22Rv1 (cell line): ENCODE measurements around the gene ZNG1F.
"Not testable (repeated sequence)": the region's sequence is repeated elsewhere in the genome, so short reads cannot be mapped to it uniquely, and the experiment has no call there.

Source experiments
- H3K27ac ChIP-seq: fragments of 450-650 bp; 2 replicates; pipeline ENCODE4 v1.5.1; 2017

ZNG1F gene

DNA sequence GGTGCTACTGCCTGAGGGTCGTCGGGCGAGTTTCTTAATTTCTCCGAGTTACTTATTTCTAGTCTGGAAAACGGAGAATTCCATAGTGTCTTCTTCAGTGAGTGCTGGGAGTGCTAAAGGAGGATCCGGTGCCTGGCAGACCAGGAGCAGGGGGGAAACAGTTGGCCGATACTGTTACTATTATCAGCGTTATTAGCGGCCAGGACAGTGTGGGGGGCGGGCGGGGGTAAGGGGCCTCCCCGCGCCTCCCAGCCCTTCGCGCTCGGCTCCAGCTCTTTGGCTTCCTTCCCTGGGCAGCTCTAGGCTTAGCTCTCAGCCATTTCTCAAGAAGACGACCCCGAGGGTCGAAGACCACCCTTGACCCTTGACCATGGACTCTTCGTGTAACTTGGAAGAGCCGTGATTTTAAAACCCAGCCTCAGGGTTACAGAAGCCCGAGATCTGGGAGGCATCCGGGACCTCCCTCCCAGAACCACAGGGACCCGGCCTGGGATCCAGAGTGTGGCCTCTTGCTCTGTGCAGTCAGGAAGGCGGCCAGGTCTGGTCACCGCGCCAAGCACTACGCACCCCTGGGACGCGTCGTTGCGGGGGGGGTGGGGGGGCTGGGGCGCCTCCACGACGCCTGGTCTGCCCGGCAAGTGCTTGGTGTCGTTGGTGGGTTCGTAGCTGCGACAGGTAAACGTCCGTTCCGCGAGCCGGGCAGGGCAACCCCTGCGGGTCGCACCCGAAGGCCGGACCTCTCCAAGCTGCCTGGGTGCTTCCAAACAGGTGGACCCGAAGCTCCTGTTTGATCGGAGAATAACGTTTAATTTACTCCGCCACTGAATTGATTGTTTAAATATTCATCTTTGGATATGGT, 64.6 kb downstream of the ZNG1F start:
- not testable (repeated sequence) for H3K27ac ChIP-seq

DNA sequence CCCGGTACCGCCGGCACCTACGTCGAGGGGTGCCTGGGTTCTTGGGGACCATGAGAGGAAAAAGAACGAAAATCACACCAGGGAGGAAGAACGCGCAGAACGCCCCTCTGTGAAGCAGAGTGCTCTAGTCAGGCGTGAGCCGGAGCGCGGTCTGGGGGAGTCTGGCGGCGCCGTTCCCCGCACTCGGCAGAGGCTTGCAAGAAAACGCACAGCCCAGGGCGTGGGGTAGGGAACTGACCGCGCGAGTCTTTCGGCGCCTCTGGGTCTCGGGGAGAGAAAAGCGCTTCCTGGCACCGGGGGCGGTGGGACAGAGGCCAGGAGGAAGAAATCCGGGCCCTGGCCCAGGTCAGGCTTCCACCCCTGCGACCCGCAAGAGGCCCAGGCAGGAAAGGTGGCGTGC, 65.3 kb downstream of the ZNG1F start:
- H3K27ac ChIP-seq: not testable (repeated sequence)

DNA sequence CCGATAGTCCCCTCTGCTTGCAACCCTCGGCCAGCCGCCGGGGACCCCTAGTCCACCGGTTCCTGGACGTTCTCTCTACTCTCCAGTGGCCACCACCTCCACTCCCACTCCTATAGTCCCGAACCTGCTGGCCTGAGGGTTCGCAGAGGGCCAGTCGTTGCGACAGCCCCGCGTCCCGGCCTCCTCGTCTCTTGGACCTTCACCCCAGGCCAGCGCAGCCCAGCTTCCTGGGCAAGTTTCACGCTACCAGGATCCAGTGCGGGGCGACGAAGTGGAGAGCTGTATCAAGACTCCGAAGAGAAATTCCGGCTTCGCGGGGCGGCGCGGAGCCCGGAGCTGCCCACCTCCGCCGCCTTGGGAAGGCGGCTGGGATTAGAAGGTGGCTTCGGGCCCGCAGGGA, 65.7 kb downstream of the ZNG1F start:
- not testable (repeated sequence) for H3K27ac ChIP-seq

DNA sequence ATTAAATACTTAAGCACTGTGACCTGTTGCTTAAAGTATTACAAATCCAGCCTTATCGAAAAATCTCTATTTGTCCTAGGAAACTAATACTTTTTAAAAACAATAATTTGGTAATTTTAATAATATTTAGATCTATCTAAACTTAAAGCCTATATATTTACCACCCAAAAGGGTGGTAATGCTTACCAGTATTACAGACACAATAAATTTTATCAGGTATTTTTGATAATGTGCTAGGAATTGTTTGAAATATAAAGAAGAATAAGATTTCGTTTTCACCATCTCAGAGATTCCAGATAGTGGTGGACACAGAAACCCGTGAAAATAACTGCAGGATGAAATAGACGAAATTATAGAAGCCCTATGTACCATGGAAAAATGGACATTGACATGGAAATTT, 68.4 kb downstream of the ZNG1F start:
- not testable (repeated sequence) for H3K27ac ChIP-seq

DNA sequence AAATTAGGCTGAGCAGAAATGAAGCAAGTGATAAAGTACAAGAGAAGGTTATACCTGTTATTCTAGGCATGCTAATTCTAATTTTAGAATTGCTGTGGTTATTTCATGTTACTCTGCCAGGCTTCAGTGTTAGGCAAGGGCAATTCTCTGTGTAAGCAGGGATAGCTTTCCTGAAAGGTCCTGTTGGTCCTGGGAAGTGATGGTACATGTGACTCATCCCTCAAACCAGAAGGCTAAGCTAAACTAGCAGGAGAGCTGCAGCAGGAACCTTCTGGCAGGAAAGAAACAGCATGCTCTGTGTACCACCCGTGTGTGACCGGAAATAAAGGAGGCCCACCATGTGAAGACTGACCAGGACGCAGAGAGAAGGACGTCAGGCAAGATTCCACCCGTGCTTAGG, 69.4 kb downstream of the ZNG1F start:
- H3K27ac ChIP-seq: not testable (repeated sequence)

DNA sequence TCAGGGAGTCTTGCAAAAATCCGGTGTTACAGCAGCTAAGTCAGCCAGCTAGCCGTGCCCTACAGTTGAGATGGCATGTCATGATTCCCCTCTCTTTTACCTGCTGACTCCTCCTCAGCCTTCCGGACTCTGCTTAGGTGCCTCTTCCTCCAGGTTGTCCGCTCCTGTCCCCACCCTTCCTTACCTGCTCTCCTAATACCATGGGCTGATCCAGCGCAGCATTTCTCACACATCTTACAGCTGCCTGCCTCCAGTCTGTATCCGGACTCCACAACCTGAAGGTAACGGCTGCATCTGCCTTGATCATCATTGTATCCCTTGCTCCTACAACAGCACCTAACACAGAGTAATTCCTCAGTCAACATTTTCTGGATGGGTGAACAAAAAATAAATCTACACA, 69.8 kb downstream of the ZNG1F start:
- H3K27ac ChIP-seq: not testable (repeated sequence)

DNA sequence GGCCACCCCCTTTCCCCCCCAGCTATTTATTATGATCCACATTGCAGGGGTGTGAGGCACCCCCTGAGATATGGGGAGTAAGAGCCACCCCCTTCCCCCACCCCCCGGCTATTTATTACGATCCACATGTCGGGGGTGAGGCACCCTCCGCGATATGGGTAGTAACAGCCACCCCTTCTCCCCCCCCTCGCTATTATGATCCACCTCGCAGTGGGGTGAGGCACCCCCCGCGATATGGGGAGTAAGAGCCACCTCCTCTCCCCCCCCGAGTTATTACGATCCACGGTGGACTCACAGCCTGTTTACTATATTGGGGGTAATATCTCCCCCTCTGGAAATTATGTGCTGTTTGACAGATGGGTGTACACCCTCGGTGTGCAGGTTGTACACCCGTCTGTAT, 75.8 kb downstream of the ZNG1F start:
- not testable (repeated sequence) for H3K27ac ChIP-seq

DNA sequence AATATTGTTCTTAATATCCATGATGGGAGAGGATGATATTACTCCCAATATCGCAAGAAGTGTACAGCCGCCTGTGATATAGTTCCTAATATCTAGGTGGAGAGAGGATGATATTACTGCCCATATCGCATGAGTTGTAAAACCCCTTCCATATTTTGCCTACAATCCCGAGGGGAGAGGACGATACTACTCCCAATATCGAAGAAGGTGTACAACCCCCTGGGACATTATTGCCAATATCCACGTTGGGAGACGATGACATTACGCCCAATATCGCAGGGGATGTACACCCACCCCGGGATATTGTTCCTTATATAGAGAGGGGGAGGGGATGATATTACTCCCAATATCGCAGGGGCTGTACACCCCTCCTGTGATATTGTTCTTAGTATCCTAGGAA, 77.7 kb downstream of the ZNG1F start:
- not testable (repeated sequence) for H3K27ac ChIP-seq

DNA sequence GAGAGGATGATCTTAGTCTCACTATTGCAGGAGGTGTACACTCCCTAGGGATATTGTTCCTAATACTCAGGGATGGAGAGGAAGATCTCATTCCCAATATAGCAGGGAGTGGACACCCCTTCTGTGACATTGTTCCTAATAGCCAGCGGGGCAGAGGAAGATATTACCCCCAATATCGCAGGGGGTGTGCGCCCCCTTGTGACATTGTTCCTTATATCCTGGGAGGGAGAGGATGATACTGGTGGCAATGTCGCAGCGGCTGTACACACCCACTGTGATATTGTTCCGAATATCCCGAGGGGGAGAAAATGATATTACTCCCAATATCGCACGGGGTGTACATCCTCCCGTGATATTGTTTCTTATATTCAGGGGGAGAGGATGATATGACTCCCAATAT, 78.2 kb downstream of the ZNG1F start:
- H3K27ac ChIP-seq: not testable (repeated sequence)

DNA sequence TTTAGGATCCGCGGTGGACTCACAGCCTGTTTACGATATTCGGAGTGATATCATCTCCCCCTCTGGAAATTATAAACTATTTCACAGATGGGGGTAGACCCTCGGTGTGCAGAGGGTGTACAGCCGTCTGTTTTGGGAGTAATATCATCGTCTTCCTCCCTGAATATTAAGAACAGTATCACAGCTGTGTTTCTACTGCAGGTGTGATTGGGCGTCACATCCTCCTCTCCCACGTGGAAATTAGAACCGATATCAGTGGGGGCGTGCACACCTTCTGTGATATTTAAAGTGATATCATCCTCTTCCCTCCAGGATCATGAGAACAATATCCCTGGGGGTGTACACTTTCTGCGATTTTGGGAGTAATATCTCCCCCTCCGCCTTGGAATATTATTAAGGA, 79.9 kb downstream of the ZNG1F start:
- H3K27ac ChIP-seq: not testable (repeated sequence)

DNA sequence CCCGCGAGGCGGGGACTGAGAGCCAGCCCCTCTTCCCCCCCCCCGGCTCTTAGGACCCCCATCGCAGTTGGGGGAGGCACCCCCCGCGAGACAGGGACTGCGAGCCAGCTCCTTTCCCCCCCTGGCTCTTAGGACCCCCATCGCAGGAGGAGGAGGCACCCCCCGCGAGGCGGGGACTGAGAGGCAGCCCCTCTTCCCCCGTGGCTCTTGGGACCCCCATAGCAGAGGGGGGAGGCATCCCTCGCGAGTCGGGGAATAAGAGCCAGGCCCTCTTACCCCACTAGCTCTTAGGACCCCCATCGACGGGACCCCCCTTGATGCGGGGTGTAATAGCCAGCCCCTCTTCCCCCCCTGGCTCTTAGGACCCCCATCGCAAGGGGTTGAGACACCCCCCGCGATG, 80.3 kb downstream of the ZNG1F start:
- H3K27ac ChIP-seq: not testable (repeated sequence)

DNA sequence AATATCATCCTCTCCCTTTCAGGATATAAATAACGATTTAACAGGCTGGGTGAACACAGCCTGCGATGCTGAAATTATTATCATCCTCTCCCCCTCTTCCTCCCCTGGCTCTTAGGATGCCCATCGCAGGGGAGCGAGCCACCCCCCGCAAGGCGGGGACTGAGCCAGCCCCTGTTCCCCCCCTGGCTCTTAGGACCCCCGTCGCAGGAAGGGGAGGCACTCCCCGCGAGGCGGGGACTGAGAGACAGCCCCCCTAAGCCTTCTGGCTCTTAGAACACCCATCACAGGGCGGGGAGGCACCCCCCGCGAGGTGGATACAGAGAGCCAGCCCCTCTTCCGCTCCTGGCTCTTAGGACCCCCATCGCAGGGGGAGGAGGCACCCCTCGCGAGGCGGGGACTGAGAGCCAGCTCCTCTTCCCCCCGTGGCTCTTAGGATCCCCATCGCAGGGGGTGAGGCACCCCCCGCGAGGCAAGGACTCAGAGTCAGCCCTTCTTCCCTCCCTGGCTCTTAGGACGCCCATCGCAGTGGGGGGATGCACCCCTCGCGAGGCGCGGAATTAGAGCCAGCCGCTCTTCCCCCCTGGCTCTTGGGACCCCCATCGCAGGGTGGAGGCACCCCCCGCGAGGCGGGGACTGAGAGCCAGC, 82.5 kb downstream of the ZNG1F start:
- not testable (repeated sequence) for H3K27ac ChIP-seq

DNA sequence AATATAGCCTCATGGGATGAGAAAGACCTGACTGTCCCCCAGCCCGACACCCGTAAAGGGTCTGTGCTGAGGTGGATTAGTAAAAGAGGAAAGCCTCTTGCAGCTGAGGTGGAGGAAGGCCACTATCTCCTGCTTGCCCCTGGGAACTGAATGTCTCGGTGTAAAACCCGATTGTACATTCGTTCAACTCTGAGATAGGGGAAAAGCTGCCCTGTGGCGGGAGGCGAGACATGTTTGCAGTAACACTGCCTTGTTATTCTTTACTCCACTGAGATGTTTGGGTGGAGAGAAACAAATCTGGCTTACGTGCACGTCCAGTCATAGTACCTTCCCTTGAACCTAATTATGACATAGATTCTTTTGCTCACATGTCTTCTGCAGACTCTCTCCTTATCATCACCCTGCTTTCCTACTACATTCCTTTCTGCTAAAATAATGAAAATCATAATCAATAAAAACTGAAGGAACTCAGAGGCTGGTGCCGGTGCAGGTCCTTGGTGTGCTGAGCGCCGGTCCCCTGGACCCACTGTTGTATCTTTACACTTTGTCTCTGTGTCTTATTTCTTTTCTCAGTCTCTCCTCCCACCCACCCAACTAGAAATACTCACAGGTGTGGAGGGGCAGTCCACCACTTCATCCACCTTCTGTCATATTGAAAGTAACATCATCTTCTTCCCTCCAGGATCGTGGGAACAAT, 83.4 kb downstream of the ZNG1F start:
- H3K27ac ChIP-seq: not testable (repeated sequence)

DNA sequence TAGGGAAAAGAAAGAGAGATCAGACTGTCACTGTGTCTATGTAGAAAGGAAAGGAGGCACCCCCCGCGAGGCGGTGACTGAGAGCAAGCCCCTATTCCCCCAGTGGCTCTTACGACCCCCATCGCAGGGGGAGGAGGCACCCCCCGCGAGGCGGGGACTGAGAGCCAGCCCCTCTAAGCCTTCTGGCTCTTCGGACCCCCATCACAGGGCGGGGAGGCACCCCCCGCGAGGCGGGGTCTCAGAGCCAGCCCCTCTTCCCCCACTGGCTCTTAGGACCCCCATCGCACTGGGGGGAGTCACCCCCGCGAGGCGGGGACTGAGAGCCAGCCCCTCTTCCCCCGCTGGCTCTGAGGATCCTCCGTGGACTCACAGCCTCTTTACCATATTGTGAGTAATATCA, 84.6 kb downstream of the ZNG1F start:
- H3K27ac ChIP-seq: not testable (repeated sequence)

DNA sequence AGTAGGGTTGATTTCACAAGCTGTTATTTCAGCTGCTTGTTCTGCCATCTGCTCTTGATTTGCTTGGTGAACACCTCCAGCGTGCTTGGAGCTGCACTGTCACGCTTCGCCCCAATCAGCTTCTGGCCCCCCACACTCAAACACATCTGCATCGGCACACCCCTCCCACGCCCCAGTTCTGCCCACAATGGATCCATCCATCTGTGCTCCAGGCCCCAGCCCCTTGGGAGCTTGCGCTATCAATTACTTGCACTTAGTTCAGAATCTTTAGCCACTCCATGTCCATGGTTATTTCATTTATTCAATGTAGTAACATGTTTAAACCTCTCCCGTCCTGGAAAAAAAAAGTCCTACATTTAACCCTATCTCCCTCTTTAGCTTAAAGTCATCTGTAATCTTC, 88.6 kb downstream of the ZNG1F start:
- H3K27ac ChIP-seq: not testable (repeated sequence)

DNA sequence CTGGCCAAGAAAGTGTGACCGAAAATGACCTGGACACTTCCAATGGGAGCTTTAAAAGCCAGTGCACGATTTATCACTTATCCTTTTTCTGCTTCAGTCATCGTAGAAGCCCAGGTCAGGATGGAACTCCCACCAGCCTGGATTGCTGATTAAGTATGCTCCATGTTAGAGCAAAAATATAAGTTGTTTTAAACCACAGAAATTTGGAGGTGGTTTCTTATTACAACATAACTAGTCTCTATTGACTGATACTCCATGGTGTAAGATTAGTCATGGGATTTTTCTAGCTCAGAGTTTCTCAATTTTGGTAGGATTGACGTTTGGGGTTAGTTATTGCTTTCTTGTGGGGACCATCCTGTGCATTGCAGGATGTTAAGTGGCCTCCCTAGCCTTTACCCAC, 90.4 kb downstream of the ZNG1F start:
- H3K27ac ChIP-seq: not testable (repeated sequence)

DNA sequence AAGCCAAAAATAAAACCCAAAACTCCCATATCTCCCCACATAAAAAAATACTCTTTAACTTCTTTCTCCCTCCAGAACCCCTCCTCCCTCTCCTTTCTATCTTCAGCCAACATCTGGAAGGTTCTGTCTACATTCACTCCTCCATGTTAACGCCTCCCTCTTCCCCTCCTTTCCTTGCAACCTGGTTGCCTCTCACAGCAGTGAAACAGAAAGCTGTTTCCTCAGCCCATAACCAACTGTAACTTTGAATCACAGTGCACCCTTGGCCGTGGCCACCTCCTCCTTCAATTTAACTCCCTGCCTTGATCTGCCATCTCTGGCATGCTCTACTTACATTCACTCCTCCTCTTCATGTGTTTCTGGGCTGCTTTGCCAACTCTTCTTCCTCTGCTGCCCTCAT, 94.1 kb downstream of the ZNG1F start:
- not testable (repeated sequence) for H3K27ac ChIP-seq

DNA sequence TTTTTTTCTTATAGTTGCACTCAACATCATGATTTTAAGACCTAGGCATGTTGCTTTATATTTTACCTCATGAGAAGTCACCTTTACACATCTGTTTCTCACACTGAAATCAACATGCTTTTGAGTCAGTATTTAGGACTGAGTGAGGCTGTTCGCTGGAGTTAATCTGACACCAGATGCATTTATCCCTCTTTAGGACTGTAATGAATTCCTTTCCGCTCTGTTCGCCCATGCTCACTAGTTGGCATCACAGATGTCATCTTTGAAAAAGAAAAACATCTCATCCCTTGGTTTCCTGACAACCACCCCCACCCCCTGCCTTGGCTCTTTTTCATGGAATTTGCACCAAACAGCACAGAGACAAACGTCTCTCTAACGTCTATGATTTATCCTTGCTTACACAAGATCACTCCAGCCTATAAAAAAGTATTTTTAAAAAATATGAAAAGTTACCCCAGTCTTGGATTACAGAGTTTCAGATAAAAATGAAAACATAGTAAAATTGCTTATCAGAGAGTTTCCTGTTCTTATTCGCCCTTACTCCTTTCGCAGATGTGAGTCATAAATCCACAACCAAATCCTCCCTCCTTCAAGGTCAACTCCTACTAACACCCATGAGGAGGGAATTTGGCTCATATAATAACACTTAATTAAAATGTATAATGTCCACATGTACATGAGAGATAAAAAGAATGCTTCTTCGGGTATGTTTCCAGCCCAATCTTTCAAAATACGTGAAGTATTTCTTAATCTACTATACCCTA, 94.9 kb downstream of the ZNG1F start:
- H3K27ac ChIP-seq: not testable (repeated sequence)

DNA sequence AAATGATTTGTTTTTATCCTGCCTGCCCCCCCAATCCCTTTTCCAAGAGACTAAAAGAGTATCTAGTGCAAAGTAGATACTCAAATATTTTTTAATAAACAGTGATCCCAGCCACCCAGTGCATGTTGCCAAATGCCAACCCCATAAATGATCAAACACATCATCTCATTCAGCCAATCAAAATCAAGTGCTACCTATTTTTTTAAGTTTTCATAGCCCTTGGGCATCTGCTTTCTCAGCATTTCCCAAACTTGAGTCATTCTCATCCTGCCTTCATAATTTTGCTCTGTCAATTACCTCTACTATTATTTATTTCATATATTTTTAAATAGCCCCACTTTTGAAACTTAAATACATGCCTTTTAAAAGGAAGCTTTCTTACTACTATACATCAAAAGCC, 98.2 kb downstream of the ZNG1F start:
- H3K27ac ChIP-seq: not testable (repeated sequence)

DNA sequence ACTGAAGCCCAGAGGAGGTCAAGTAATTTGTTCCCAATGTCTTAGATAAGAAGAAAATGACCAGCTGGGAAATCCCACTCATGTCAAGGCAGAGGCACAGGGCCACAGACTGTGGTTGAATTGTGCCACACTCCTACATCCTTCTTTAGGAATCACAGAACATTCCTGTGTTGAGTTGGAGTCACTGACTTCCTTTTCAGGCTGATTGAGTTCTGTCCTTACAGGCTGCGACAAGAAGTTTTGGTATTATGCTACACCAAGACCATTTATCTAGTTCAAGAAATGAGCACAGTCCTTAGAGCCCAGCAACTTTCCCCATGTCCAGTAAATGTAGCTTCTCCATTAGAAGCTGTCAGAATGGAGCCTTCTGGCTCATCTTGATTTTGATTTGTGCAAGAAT, 98.7 kb downstream of the ZNG1F start:
- H3K27ac ChIP-seq: not testable (repeated sequence)
